GM12874 (cell line): ENCODE measurements around the gene HSP90B1.

ENCODE experiments used
- TF ChIP-seq, protein P1 (sequence below): IDR thresholded peaks from 2 replicates; pipeline ENCODE4 v1.5.1; 2011; ENCODE audit warnings: low read depth, mild to moderate bottlenecking, control low read depth, low read length, moderate library complexity; ENCODE audit not compliant: insufficient read depth

The HSP90B1 gene

DNA sequence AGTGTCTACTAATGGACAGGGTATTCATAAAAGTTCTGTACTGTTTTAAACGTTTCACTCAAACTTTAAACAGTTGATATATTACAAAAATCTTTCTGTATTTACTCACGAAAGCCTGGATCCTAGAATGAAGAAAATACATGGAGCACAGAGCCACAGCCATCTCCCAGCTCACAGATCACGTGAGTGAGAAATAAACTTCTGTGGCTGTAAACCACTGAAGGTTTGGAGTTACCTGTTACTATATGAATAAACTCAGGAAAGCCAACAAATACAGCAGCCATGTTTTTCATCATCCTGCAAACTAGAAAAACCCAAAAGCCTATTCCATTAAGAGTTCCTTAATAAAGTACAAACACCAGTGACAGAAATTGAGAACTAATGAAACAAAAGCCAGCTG lies 34.6 kb downstream of the HSP90B1 start:
- TF ChIP-seq, protein P1, sequence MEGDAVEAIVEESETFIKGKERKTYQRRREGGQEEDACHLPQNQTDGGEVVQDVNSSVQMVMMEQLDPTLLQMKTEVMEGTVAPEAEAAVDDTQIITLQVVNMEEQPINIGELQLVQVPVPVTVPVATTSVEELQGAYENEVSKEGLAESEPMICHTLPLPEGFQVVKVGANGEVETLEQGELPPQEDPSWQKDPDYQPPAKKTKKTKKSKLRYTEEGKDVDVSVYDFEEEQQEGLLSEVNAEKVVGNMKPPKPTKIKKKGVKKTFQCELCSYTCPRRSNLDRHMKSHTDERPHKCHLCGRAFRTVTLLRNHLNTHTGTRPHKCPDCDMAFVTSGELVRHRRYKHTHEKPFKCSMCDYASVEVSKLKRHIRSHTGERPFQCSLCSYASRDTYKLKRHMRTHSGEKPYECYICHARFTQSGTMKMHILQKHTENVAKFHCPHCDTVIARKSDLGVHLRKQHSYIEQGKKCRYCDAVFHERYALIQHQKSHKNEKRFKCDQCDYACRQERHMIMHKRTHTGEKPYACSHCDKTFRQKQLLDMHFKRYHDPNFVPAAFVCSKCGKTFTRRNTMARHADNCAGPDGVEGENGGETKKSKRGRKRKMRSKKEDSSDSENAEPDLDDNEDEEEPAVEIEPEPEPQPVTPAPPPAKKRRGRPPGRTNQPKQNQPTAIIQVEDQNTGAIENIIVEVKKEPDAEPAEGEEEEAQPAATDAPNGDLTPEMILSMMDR, result no peak

- TF ChIP-seq, protein P1, result no peak
These were observed 35.0 kb downstream of the HSP90B1 start for GRCh38 chr12:103965255-103965589.

DNA sequence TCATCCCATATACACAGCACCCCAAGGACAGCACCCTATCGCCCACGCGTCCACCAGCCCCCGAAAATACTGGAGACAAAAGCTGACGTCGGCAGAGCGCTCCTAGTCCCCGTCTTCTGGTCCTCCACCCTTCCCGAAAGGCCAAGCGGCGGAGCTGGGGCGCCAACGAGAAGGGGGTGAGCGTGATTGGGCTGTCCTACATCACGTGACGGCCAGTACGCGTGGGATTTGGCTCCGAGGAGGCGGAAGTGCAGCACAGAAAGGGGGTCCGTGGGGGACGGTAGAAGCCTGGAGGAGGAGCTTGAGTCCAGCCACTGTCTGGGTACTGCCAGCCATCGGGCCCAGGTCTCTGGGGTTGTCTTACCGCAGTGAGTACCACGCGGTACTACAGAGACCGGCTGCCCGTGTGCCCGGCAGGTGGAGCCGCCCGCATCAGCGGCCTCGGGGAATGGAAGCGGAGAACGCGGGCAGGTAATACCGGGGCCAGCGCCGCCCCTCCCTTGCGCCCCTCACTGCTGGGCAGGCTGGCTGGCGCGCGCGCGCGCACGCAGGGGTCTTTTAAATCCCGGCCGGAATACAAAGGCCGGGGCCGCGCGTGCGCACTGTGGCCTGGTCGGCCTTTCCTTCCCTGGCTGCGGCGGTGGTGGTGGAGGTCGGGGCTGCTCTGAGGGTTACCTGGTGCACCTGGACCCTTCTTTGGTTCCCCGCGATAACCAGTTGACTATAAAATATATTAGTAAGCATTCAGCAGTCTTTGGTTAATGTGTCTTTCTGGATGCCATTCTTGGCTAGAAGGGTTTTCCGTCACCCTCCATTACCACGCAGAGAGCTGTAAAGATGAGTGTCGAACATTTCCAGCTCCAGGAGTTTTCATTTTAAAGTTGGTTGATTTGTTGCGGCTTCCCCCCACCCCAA lies 35.6 kb downstream of the HSP90B1 start, which contains the start of gene TDG:
TDG (plus strand) TSS at position 283 of the 915 bp plus-strand sequence; CDS start at position 449, 166 bp downstream.
- TF ChIP-seq, protein P1, result 0 out of 2 replicates have a peak, but pooled peaks have one; percentile 11

DNA sequence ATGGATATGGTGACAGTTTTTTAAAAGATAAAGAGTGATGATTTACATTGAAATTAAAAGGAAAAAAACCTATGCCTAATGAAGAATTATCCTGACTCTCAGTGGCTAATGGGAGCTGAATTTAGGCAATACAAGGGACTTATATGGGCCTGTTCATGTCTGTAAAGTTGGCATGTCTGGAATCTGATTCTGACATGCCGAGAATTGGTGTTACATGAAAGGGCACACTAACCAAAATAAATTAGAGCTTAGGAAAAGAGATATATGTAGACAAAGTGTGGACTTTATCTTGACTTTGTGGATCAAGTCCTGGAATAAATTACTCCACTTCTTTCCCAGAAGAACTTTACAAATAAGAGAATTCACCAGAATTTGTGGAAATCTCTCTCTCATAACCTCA lies 36.5 kb downstream of the HSP90B1 start:
- TF ChIP-seq, protein P1, result no peak

DNA sequence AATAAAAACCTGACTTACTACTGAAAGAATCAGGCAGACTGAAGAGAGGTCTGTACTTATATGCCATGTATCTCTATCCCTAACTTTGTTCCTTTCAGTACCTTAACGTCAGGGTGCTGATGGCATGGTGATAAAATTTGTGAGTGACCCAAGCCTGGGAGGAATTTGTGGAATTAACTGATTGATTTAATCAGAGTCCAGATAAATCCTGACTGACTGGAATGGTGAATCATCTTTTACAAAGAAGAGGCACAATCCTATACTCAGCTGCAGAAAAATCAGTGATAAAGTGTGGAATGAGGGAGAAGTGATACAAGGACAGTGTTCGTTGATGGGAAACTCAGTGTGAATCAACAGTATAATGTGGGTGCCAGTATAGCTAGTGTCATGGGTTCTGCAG lies 39.2 kb downstream of the HSP90B1 start:
- TF ChIP-seq, protein P1, result no peak

GRCh38 chr12:103973909-103974308 lies 43.7 kb downstream of the HSP90B1 start:
- TF ChIP-seq, protein P1, result no peak

- TF ChIP-seq, protein P1, result no peak
These were observed 45.2 kb downstream of the HSP90B1 start for GRCh38 chr12:103975368-103975767.
